Bronchial epithelial cell (primary cell): ENCODE measurements around the gene ITGAV. TPM values are rescaled to one million over a fixed set of nuclear protein-coding genes. Genes with fewer than 3 reads are reported as not detected.

ENCODE experiments used
- DNase-seq: peaks from one replicate; pipeline ENCODE4 v3.0.0-alpha.2; 2010; ENCODE audit warnings: low read depth
- FAIRE-seq: peaks from 2 replicates; lab custom pipeline; 2011; peaks lifted over from hg19 to GRCh38; lab: Jason Lieb, UNC
- H3K27me3 ChIP-seq: 2 replicates; pipeline ENCODE4 v1.5.1; 2011; ENCODE audit warnings: low read length; ENCODE audit not compliant: control insufficient read depth, insufficient read depth
- H3K36me3 ChIP-seq: 2 replicates; pipeline ENCODE4 v1.5.1; 2011; ENCODE audit warnings: low read length; ENCODE audit not compliant: control insufficient read depth, insufficient read depth
- H3K4me3 ChIP-seq: 2 replicates; pipeline ENCODE4 v1.5.1; 2011; ENCODE audit warnings: mild to moderate bottlenecking, low read depth, low read length, control low read depth
- total RNA-seq: library from RNA; depleted of rRNA; stranded (reverse); fragments of >200 nt; gene quantifications from 2 replicates; pipeline ENCODE4 v1.2.1, GENCODE V29; 2014
- TF ChIP-seq, protein P1 (sequence below): IDR thresholded peaks from 2 replicates; pipeline ENCODE4 v1.5.1; 2011; ENCODE audit warnings: mild to moderate bottlenecking, moderate library complexity, low read length, control low read depth, inconsistent platforms; ENCODE audit not compliant: insufficient read depth, severe bottlenecking

Gene ITGAV
- total RNA-seq, 1 donor from 2014 or later, result 76.9 TPM

DNA sequence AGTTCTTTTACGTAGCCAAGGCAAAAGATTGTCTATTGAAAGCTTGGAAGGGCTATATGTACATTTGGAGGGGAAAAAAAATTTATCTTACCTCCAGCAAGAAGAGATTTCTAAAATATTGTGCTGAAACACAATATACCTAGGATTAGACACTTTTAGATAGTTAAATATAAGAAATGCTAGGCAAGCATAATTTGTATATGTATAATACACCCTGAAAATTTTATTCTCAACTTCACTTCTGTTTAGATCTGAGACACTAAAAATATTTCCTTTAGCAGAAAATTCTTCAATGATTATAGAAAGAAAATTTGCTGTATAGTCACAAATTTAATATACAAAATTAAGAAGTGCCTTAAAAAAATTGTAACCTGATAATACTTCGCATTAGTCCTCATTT is 42.6 kb downstream of the ITGAV start:
- no peak overlapping the region for H3K4me3 ChIP-seq
- no peaks in the 10 kb centered on the region for H3K27me3 ChIP-seq
- FAIRE-seq (no peak), DNase-seq (no peak)
- H3K36me3 ChIP-seq, result no peaks in the 10 kb centered on the region
- TF ChIP-seq, protein P1, sequence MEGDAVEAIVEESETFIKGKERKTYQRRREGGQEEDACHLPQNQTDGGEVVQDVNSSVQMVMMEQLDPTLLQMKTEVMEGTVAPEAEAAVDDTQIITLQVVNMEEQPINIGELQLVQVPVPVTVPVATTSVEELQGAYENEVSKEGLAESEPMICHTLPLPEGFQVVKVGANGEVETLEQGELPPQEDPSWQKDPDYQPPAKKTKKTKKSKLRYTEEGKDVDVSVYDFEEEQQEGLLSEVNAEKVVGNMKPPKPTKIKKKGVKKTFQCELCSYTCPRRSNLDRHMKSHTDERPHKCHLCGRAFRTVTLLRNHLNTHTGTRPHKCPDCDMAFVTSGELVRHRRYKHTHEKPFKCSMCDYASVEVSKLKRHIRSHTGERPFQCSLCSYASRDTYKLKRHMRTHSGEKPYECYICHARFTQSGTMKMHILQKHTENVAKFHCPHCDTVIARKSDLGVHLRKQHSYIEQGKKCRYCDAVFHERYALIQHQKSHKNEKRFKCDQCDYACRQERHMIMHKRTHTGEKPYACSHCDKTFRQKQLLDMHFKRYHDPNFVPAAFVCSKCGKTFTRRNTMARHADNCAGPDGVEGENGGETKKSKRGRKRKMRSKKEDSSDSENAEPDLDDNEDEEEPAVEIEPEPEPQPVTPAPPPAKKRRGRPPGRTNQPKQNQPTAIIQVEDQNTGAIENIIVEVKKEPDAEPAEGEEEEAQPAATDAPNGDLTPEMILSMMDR, result no peak

DNA sequence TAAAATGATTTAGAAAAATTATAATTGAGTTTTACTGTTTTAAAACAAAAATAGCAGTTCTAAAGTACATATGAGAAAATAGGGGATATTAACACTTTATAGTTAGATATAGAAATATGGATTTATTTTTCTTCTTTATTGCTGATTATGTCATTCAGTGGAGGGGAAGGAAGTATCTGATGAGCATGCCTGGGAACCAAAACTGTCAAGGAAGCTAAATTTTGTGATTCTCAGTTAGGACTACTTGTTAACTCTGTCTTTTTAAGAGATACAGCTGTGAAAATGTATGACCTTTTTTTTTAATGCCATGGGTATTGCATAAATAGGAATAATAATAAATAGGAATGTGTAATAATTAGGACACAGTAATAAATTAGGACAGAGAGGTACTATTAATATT is 44.8 kb downstream of the ITGAV start:
- TF ChIP-seq, protein P1, result no peak
- Histone ChIP-seq H3K27me3 (no peaks in the 10 kb centered on the region), H3K36me3 (peaks cover 2% of the 10 kb centered on the region), H3K4me3 (no peak overlapping the region)
- FAIRE-seq (no peak), DNase-seq (no peak)

- H3K36me3 ChIP-seq, result peaks cover 2% of the 10 kb centered on the region
- no peaks in the 10 kb centered on the region for H3K27me3 ChIP-seq
- no peak overlapping the region for H3K4me3 ChIP-seq
- TF ChIP-seq, protein P1, result no peak
- FAIRE-seq, result no peak
- DNase-seq, result no peak
Measured at GRCh38 chr2:186636800-186637496, 47.1 kb downstream of the ITGAV start.

GRCh38 chr2:186637497-186637800 is 47.6 kb downstream of the ITGAV start:
- no peaks in the 10 kb centered on the region for H3K27me3 ChIP-seq
- no peak for DNase-seq
- TF ChIP-seq, protein P1, result no peak
- no peak for FAIRE-seq
- H3K4me3 ChIP-seq, result no peak overlapping the region
- H3K36me3 ChIP-seq, result peaks cover 2% of the 10 kb centered on the region

- FAIRE-seq (no peak), DNase-seq (no peak)
- TF ChIP-seq, protein P1, result no peak
- H3K36me3 ChIP-seq, result peaks cover 8% of the 10 kb centered on the region
- H3K27me3 ChIP-seq, result no peaks in the 10 kb centered on the region
- H3K4me3 ChIP-seq, result no peak overlapping the region
Measured at GRCh38 chr2:186639939-186640338, 50.1 kb downstream of the ITGAV start.

GRCh38 chr2:186641132-186641806 is 51.4 kb downstream of the ITGAV start:
- H3K4me3 ChIP-seq, result no peak overlapping the region
- TF ChIP-seq, protein P1, result no peak
- no peaks in the 10 kb centered on the region for H3K27me3 ChIP-seq
- peaks cover 8% of the 10 kb centered on the region for H3K36me3 ChIP-seq
- FAIRE-seq (peak; percentile 83), DNase-seq (no peak)
